ENCODE measurements around the gene RFFL. TPM values are rescaled to one million over a fixed set of nuclear protein-coding genes. Genes with fewer than 3 reads are reported as not detected.

The RFFL gene
- total RNA-seq, 1 donor from 2014 or later, result 27.6 TPM

- no peak for TF ChIP-seq CTCF (IDR thresholded peaks at IDR 0.05)
- DNase-seq (no peak), ATAC-seq (no peak)
- Histone ChIP-seq H3K4me1 (peaks cover 23% of the 10 kb centered on the region), H3K27ac (peak overlapping the region; percentile 99), H3K9me3 (no peaks in the 10 kb centered on the region), H3K27me3 (ENCODE audit: low read depth) (no peaks in the 10 kb centered on the region), H3K4me3 (peak overlapping the region; percentile 77), H3K36me3 (no peaks in the 10 kb centered on the region)
- intact Hi-C loops (cut with DNase I), result no loop called here
These were observed 83.7 kb downstream of the RFFL start for GRCh38 chr17:34979650-34980352.

- Histone ChIP-seq H3K4me1 (peaks cover 23% of the 10 kb centered on the region), H3K4me3 (no peak overlapping the region), H3K9me3 (no peaks in the 10 kb centered on the region), H3K36me3 (no peaks in the 10 kb centered on the region), H3K27ac (no peak overlapping the region), H3K27me3 (ENCODE audit: low read depth) (no peaks in the 10 kb centered on the region)
- no peak for DNase-seq
- no peak for TF ChIP-seq CTCF (IDR thresholded peaks at IDR 0.05)
- ATAC-seq, result no peak
- intact Hi-C loops (cut with DNase I), result no loop called here
These were observed 84.4 kb downstream of the RFFL start for GRCh38 chr17:34979153-34979552.

- Histone ChIP-seq H3K27me3 (ENCODE audit: low read depth) (no peaks in the 10 kb centered on the region), H3K27ac (no peak overlapping the region), H3K4me1 (peaks cover 8% of the 10 kb centered on the region), H3K9me3 (no peaks in the 10 kb centered on the region), H3K36me3 (no peaks in the 10 kb centered on the region), H3K4me3 (no peak overlapping the region)
- DNase-seq (no peak), ATAC-seq (no peak)
- no peak for TF ChIP-seq CTCF (IDR thresholded peaks at IDR 0.05)
- intact Hi-C loops (cut with DNase I), result no loop called here
These were observed 88.4 kb downstream of the RFFL start for GRCh38 chr17:34974794-34975785.

- H3K9me3 ChIP-seq, result no peaks in the 10 kb centered on the region
- no peaks in the 10 kb centered on the region for H3K27me3 ChIP-seq (ENCODE audit: low read depth)
- no peaks in the 10 kb centered on the region for H3K4me1 ChIP-seq
- no peaks in the 10 kb centered on the region for H3K36me3 ChIP-seq
- TF ChIP-seq CTCF (IDR thresholded peaks at IDR 0.05), result no peak
- DNase-seq (no peak), ATAC-seq (no peak)
- intact Hi-C loops (cut with DNase I), result no loop called here
- no peak overlapping the region for H3K27ac ChIP-seq
- H3K4me3 ChIP-seq, result no peak overlapping the region
These were observed 89.3 kb downstream of the RFFL start for GRCh38 chr17:34974179-34974578.

- Histone ChIP-seq H3K27ac (peak within 1 kb of the TSS; percentile 98), H3K9me3 (no peaks in the 10 kb centered on the region), H3K36me3 (peaks cover 34% of the 10 kb centered on the region), H3K4me3 (peak within 1 kb of the TSS; percentile 98), H3K27me3 (ENCODE audit: low read depth) (no peaks in the 10 kb centered on the region), H3K4me1 (peaks cover 23% of the 10 kb centered on the region)
- intact Hi-C loops (cut with DNase I), result no loop called here
- DNase-seq (peak; percentile 95), ATAC-seq (peak; percentile 97 to 99)
- TF ChIP-seq CTCF (IDR thresholded peaks at IDR 0.05), result no peak
These were observed 102.2 kb downstream of the RFFL start, which contains the start of the genes CCT6B and ZNF830 for GRCh38 chr17:34961093-34961911. TSS of gene CCT6B (minus strand) at chr17:34961460. CDS start at chr17:34961393, 67 bp downstream. TSS of gene ZNF830 (plus strand) at chr17:34961540. CDS start at chr17:34961567, 27 bp downstream.

Data from lower lobe of right lung (tissue), 2 donors.